HepG2 (cell line): Measurements from ENCODE around the gene PSMA7. TPM values are rescaled to one million over a fixed set of nuclear protein-coding genes. Genes with fewer than 3 reads are reported as not detected.
A peak's percentile ranks its signal among the peaks of the same experiment; 100 is the strongest.

Experiments
- CBX5 ChIP-seq: sonication (generic); formaldehyde crosslinking; IDR thresholded peaks from 2 replicates; pipeline ENCODE4 v1.4.0; 2020; ENCODE audit warnings: missing genetic modification reagents, borderline replicate concordance
- CREM ChIP-seq, 2 experiments: sonication (generic) in 1 of 2; formaldehyde crosslinking in 1 of 2; IDR thresholded peaks; 2 replicates each; pipeline versions ENCODE4 v1.4.0 to v1.6.1; 2016 to 2020; ENCODE audit warnings: antibody characterized with exemption in 1 of 2, mild to moderate bottlenecking in 1 of 2, missing genetic modification reagents in 1 of 2
- GABPA ChIP-seq, 2 experiments: IDR thresholded peaks; 2 replicates each; pipeline ENCODE4 v1.6.1; 2011 to 2016; ENCODE audit warnings: low read depth in 2 of 2, low read length in 1 of 2, missing biosample characterization in 1 of 2, missing genetic modification characterization in 1 of 2
- HDAC6 ChIP-seq: fragments of 200-600 bp; sonication (generic); IDR thresholded peaks from 2 replicates; pipeline ENCODE4 v1.7.0; 2017; ENCODE audit warnings: mild to moderate bottlenecking, antibody characterized with exemption, low read length, low read depth
- KDM5B ChIP-seq: sonication (generic); formaldehyde crosslinking; IDR thresholded peaks from 2 replicates; pipeline ENCODE4 v1.4.0; 2020; ENCODE audit warnings: missing genetic modification reagents, mild to moderate bottlenecking, borderline replicate concordance
- NCOA5 ChIP-seq: sonication (generic); formaldehyde crosslinking; IDR thresholded peaks from 2 replicates; pipeline ENCODE4 v1.4.0; 2020; ENCODE audit warnings: missing genetic modification reagents
- PITX1 ChIP-seq: sonication (generic); formaldehyde crosslinking; IDR thresholded peaks from 2 replicates; pipeline ENCODE4 v1.5.1; 2020; ENCODE audit warnings: mild to moderate bottlenecking, missing genetic modification reagents
- RARA ChIP-seq: IDR thresholded peaks from 2 replicates; pipeline ENCODE4 v1.6.1; 2016; ENCODE audit warnings: missing genetic modification reagents, missing compliant biosample characterization
- SOX6 ChIP-seq, 2 experiments: fragments of 450-650 bp in 1 of 2; sonication (generic) in 1 of 2; formaldehyde crosslinking in 1 of 2; IDR thresholded peaks; 2 replicates each; pipeline versions ENCODE4 v1.4.0 to v1.6.1; 2017 to 2020; ENCODE audit warnings: antibody characterized with exemption in 1 of 2, mild to moderate bottlenecking in 1 of 2, missing genetic modification reagents in 1 of 2
- ZFP41 ChIP-seq: sonication (generic); formaldehyde crosslinking; IDR thresholded peaks from 2 replicates; pipeline ENCODE4 v1.4.0; 2020; ENCODE audit warnings: mild to moderate bottlenecking, missing genetic modification reagents, borderline replicate concordance
- ZNF10 ChIP-seq: sonication (generic); formaldehyde crosslinking; IDR thresholded peaks from 2 replicates; pipeline ENCODE4 v1.4.0; 2020; ENCODE audit warnings: mild to moderate bottlenecking, low read depth, missing genetic modification reagents, borderline replicate concordance
- ZNF235 ChIP-seq: sonication (generic); formaldehyde crosslinking; IDR thresholded peaks from 2 replicates; pipeline ENCODE4 v1.8.1; 2023; ENCODE audit warnings: mild to moderate bottlenecking, missing genetic modification reagents, borderline replicate concordance
- ZNF670 ChIP-seq: sonication (generic); formaldehyde crosslinking; IDR thresholded peaks from 2 replicates; pipeline ENCODE4 v1.8.0; 2022; ENCODE audit warnings: mild to moderate bottlenecking, missing genetic modification reagents, borderline replicate concordance
- polyA plus RNA-seq, 8 experiments: library from polyadenylated mRNA; depleted of rRNA in 3 of 8; stranded (reverse) in 7 of 8; unstranded in 1 of 8; fragments of >200 nt; fragmentation: Illumina TruSeq in 4 of 8; extraction: Trizol in 4 of 8; gene quantifications; 2 replicates each; pipeline versions ENCODE4 v1.2.1 to v1.2.3, GENCODE V29; 2011 to 2016; ENCODE audit warnings: low read depth in 4 of 8, missing spikeins in 1 of 8, mixed read lengths in 1 of 8; ENCODE audit not compliant: insufficient read depth in 1 of 8
- total RNA-seq, 5 experiments: library from RNA; depleted of rRNA; stranded (reverse); fragments of >200 nt; fragmentation: Illumina TruSeq; extraction: Trizol; gene quantifications; 2 replicates each; pipeline ENCODE4 v1.2.3, GENCODE V29; 2016; ENCODE audit warnings: low read depth in 1 of 5
- TF ChIP-seq, protein P1 (sequence below): sonication (generic); formaldehyde crosslinking; IDR thresholded peaks from 2 replicates; pipeline ENCODE4 v1.5.0; 2020; ENCODE audit warnings: missing genetic modification reagents
- TF ChIP-seq, protein P2 (sequence below): IDR thresholded peaks from 2 replicates; pipeline ENCODE4 v1.6.1; 2016; ENCODE audit warnings: mild to moderate bottlenecking, missing biosample characterization, missing genetic modification reagents
- TF ChIP-seq, protein P3 (sequence below): sonication (generic); formaldehyde crosslinking; IDR thresholded peaks from 2 replicates; pipeline ENCODE4 v1.5.0; 2020; ENCODE audit warnings: mild to moderate bottlenecking, missing genetic modification reagents, borderline replicate concordance
- TF ChIP-seq, protein P4 (sequence below): sonication (generic); formaldehyde crosslinking; conservative IDR thresholded peaks from 2 replicates; pipeline ENCODE4 v1.8.1; 2023; ENCODE audit warnings: missing genetic modification reagents

The PSMA7 gene
- total and polyA plus RNA-seq, 2 of the 13 experiments (the other 11 are each of a cell fraction or from before 2014, with no cell fraction given): 531 to 631 TPM

DNA sequence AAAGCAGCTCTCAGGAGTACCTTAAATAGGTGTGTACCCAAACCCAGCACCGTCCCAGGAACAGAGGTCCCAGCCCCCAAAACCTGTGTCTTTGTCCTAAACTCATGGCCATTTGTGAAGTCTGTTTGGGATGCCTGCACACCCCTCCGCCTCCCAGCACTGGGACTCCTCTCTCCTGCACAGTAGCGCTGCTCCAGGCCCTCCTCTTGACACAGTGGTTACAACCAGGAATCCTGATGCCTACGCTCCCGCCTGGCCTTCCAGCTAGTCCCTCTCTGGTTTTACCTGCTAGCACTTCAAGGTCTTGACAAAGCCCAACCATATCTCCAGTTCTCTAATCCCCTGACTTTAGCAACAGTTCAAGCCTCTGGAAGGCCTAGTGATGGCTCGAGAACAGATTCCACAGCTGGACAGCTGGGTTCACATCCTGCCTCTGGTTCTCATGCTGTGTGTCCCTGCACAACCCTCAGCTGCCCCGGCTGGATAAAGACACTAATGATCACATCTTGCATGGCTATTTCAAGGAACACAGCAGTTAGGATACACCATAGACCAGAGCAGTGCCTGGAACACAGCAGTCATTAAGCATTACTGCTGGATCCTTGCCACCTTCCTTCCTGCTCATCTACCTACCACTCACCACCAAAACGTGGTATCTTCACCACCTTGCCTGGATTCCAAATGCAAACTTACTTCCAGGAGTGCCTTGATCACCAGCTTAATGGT is 5.6 kb downstream of the PSMA7 start (continued):
- TF ChIP-seq CBX5 (CRISPR knock-in tag) (no peak), ZNF10 (no peak), CREM (IDR thresholded peaks at IDR 0.05) (no peak), CREM (CRISPR knock-in tag; IDR thresholded peaks at IDR 0.05) (0 out of 2 replicates have a peak, but pooled peaks have one; percentile 20), ZFP41 (CRISPR knock-in tag) (no peak), RARA (CRISPR knock-in tag) (no peak), GABPA (IDR thresholded peaks at IDR 0.05; ENCODE audit: low read depth, low read length) (no peak), GABPA (CRISPR knock-in tag; IDR thresholded peaks at IDR 0.05; ENCODE audit: low read depth) (no peak), ZNF670 (CRISPR knock-in tag) (no peak), ZNF235 (CRISPR knock-in tag) (0 out of 2 replicates have a peak, but pooled peaks have one; percentile 35), HDAC6 (no peak), NCOA5 (CRISPR knock-in tag) (no peak), SOX6 (IDR thresholded peaks at IDR 0.05) (no peak), SOX6 (CRISPR knock-in tag; IDR thresholded peaks at IDR 0.05) (0 out of 2 replicates have a peak, but pooled peaks have one; percentile 17), PITX1 (CRISPR knock-in tag) (no peak), KDM5B (CRISPR knock-in tag) (0 out of 2 replicates have a peak, but pooled peaks have one; percentile 30)
- TF ChIP-seq, protein P1, sequence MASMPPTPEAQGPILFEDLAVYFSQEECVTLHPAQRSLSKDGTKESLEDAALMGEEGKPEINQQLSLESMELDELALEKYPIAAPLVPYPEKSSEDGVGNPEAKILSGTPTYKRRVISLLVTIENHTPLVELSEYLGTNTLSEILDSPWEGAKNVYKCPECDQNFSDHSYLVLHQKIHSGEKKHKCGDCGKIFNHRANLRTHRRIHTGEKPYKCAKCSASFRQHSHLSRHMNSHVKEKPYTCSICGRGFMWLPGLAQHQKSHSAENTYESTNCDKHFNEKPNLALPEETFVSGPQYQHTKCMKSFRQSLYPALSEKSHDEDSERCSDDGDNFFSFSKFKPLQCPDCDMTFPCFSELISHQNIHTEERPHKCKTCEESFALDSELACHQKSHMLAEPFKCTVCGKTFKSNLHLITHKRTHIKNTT (CRISPR knock-in tag): no peak
- TF ChIP-seq, protein P2, sequence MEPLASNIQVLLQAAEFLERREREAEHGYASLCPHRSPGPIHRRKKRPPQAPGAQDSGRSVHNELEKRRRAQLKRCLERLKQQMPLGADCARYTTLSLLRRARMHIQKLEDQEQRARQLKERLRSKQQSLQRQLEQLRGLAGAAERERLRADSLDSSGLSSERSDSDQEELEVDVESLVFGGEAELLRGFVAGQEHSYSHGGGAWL: no peak
- TF ChIP-seq, protein P3, sequence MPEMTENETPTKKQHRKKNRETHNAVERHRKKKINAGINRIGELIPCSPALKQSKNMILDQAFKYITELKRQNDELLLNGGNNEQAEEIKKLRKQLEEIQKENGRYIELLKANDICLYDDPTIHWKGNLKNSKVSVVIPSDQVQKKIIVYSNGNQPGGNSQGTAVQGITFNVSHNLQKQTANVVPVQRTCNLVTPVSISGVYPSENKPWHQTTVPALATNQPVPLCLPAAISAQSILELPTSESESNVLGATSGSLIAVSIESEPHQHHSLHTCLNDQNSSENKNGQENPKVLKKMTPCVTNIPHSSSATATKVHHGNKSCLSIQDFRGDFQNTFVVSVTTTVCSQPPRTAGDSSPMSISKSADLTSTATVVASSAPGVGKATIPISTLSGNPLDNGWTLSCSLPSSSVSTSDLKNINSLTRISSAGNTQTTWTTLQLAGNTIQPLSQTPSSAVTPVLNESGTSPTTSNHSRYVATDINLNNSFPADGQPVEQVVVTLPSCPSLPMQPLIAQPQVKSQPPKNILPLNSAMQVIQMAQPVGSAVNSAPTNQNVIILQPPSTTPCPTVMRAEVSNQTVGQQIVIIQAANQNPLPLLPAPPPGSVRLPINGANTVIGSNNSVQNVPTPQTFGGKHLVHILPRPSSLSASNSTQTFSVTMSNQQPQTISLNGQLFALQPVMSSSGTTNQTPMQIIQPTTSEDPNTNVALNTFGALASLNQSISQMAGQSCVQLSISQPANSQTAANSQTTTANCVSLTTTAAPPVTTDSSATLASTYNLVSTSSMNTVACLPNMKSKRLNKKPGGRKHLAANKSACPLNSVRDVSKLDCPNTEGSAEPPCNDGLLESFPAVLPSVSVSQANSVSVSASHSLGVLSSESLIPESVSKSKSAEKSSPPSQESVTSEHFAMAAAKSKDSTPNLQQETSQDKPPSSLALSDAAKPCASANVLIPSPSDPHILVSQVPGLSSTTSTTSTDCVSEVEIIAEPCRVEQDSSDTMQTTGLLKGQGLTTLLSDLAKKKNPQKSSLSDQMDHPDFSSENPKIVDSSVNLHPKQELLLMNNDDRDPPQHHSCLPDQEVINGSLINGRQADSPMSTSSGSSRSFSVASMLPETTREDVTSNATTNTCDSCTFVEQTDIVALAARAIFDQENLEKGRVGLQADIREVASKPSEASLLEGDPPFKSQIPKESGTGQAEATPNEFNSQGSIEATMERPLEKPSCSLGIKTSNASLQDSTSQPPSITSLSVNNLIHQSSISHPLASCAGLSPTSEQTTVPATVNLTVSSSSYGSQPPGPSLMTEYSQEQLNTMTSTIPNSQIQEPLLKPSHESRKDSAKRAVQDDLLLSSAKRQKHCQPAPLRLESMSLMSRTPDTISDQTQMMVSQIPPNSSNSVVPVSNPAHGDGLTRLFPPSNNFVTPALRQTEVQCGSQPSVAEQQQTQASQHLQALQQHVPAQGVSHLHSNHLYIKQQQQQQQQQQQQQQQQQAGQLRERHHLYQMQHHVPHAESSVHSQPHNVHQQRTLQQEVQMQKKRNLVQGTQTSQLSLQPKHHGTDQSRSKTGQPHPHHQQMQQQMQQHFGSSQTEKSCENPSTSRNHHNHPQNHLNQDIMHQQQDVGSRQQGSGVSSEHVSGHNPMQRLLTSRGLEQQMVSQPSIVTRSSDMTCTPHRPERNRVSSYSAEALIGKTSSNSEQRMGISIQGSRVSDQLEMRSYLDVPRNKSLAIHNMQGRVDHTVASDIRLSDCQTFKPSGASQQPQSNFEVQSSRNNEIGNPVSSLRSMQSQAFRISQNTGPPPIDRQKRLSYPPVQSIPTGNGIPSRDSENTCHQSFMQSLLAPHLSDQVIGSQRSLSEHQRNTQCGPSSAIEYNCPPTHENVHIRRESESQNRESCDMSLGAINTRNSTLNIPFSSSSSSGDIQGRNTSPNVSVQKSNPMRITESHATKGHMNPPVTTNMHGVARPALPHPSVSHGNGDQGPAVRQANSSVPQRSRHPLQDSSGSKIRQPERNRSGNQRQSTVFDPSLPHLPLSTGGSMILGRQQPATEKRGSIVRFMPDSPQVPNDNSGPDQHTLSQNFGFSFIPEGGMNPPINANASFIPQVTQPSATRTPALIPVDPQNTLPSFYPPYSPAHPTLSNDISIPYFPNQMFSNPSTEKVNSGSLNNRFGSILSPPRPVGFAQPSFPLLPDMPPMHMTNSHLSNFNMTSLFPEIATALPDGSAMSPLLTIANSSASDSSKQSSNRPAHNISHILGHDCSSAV: no peak
- TF ChIP-seq, protein P4, sequence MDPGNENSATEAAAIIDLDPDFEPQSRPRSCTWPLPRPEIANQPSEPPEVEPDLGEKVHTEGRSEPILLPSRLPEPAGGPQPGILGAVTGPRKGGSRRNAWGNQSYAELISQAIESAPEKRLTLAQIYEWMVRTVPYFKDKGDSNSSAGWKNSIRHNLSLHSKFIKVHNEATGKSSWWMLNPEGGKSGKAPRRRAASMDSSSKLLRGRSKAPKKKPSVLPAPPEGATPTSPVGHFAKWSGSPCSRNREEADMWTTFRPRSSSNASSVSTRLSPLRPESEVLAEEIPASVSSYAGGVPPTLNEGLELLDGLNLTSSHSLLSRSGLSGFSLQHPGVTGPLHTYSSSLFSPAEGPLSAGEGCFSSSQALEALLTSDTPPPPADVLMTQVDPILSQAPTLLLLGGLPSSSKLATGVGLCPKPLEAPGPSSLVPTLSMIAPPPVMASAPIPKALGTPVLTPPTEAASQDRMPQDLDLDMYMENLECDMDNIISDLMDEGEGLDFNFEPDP (CRISPR knock-in tag): no peak
